Peyer's patch (tissue), 4 donors: ENCODE measurements around the gene LEF1. TPM values are rescaled to one million over a fixed set of nuclear protein-coding genes. Genes with fewer than 3 reads are reported as not detected.

Experiments
- DNase-seq, 3 donors: peaks; one replicate each; pipeline ENCODE4 v3.0.0-alpha.2; 2017 to 2019
- H3K27ac ChIP-seq, 4 donors: fragments of 200-600 bp; sonication (generic); one replicate each; pipeline ENCODE4 v1.5.1; 2016 to 2019
- H3K27me3 ChIP-seq, 2 donors: fragments of 200-600 bp; sonication (generic); one replicate each; pipeline ENCODE4 v1.5.1; 2019
- H3K36me3 ChIP-seq, 3 donors: fragments of 200-600 bp; sonication (generic); one replicate each; pipeline ENCODE4 v1.5.1; 2016 to 2019
- H3K4me1 ChIP-seq, 4 donors: fragments of 200-600 bp; sonication (generic); one replicate each; pipeline ENCODE4 v1.5.1; 2016 to 2019
- H3K4me3 ChIP-seq, 4 donors: fragments of 200-600 bp; sonication (generic); 1 replicate in 3 of 4; 2 replicates in 1 of 4; pipeline ENCODE4 v1.5.1; 2016 to 2019; ENCODE audit warnings: mild to moderate bottlenecking in 1 of 4
- H3K9me3 ChIP-seq, 4 donors: fragments of 200-600 bp; sonication (generic); one replicate each; pipeline ENCODE4 v1.5.1; 2016 to 2019; ENCODE audit warnings: mild to moderate bottlenecking in 1 of 4
- CTCF ChIP-seq, 6 experiments: fragments of 450-650 bp in 4 of 6; fragments of 200-600 bp in 2 of 6; sonication (generic) in 1 of 6; IDR thresholded peaks; one replicate each; pipeline ENCODE4 v1.5.1; 2017 to 2019; ENCODE audit warnings: antibody characterized with exemption in 6 of 6, mild to moderate bottlenecking in 3 of 6, moderate library complexity in 1 of 6
- POLR2A ChIP-seq, 2 donors: fragments of 450-650 bp; IDR thresholded peaks; one replicate each; pipeline ENCODE4 v1.5.1; 2017; ENCODE audit warnings: antibody characterized with exemption in 2 of 2, mild to moderate bottlenecking in 2 of 2, moderate library complexity in 2 of 2
- total RNA-seq, 4 donors: library from RNA; depleted of rRNA; stranded (reverse); fragments of >200 nt; gene quantifications; one replicate each; pipeline ENCODE4 v1.1.0, GENCODE V29; 2016

Gene LEF1
- total RNA-seq, 4 donors from 2014 or later = 0.53 to 34.7 (median 4.4) TPM

GRCh38 chr4:108210989-108211835 is 42.5 kb upstream of the LEF1 start:
- DNase-seq = no peak
- no peaks in the 10 kb centered on the region for H3K36me3 ChIP-seq
- H3K27ac ChIP-seq = no peak overlapping the region
- no peaks in the 10 kb centered on the region for H3K9me3 ChIP-seq
- H3K27me3 ChIP-seq = no peaks in the 10 kb centered on the region
- H3K4me3 ChIP-seq = no peak overlapping the region
- no peaks in the 10 kb centered on the region for H3K4me1 ChIP-seq
- TF ChIP-seq POLR2A (IDR thresholded peaks at IDR 0.05) (no peak), CTCF (IDR thresholded peaks at IDR 0.05) (no peak)

GRCh38 chr4:108209489-108209888 is 40.8 kb upstream of the LEF1 start:
- no peak for DNase-seq
- Histone ChIP-seq H3K9me3 (no peaks in the 10 kb centered on the region), H3K4me1 (no peaks in the 10 kb centered on the region), H3K36me3 (no peaks in the 10 kb centered on the region), H3K4me3 (no peak overlapping the region), H3K27me3 (no peaks in the 10 kb centered on the region), H3K27ac (no peak overlapping the region)
- no peak for TF ChIP-seq POLR2A (IDR thresholded peaks at IDR 0.05)
- no peak for TF ChIP-seq CTCF (IDR thresholded peaks at IDR 0.05)

- H3K36me3 ChIP-seq = no peaks in the 10 kb centered on the region
- no peaks in the 10 kb centered on the region for H3K9me3 ChIP-seq
- H3K4me1 ChIP-seq = no peaks in the 10 kb centered on the region
- DNase-seq = no peak
- no peak overlapping the region for H3K4me3 ChIP-seq
- no peaks in the 10 kb centered on the region for H3K27me3 ChIP-seq
- no peak for TF ChIP-seq POLR2A (IDR thresholded peaks at IDR 0.05)
- no peak for TF ChIP-seq CTCF (IDR thresholded peaks at IDR 0.05)
- H3K27ac ChIP-seq = no peak overlapping the region
Observed at GRCh38 chr4:108205859-108206258, 37.1 kb upstream of the LEF1 start.

GRCh38 chr4:108204518-108204917 is 35.8 kb upstream of the LEF1 start:
- Histone ChIP-seq H3K9me3 (no peaks in the 10 kb centered on the region), H3K27me3 (no peaks in the 10 kb centered on the region), H3K4me1 (no peaks in the 10 kb centered on the region), H3K4me3 (no peak overlapping the region), H3K27ac (no peak overlapping the region), H3K36me3 (no peaks in the 10 kb centered on the region)
- no peak for TF ChIP-seq POLR2A (IDR thresholded peaks at IDR 0.05)
- no peak for TF ChIP-seq CTCF (IDR thresholded peaks at IDR 0.05)
- DNase-seq = no peak

- Histone ChIP-seq H3K9me3 (no peaks in the 10 kb centered on the region), H3K27ac (no peak overlapping the region), H3K4me1 (no peaks in the 10 kb centered on the region), H3K36me3 (no peaks in the 10 kb centered on the region), H3K4me3 (no peak overlapping the region), H3K27me3 (no peaks in the 10 kb centered on the region)
- no peak for DNase-seq
- no peak for TF ChIP-seq POLR2A (IDR thresholded peaks at IDR 0.05)
- no peak for TF ChIP-seq CTCF (IDR thresholded peaks at IDR 0.05)
Observed at GRCh38 chr4:108203377-108203776, 34.6 kb upstream of the LEF1 start.
